ENCODE measurements around the gene NDST1.

NDST1 gene

GRCh38 chr5:150521939-150522503, 14.1 kb downstream of the NDST1 start:
- in situ Hi-C loops (cut with MboI; ENCODE audit: low sequenced_read_pairs) = no loop called here

- in situ Hi-C loops (cut with MboI; ENCODE audit: low sequenced_read_pairs) = no loop called here
These were observed 14.8 kb downstream of the NDST1 start for GRCh38 chr5:150522504-150523414.

- in situ Hi-C loops (cut with MboI; ENCODE audit: low sequenced_read_pairs) = no loop called here
These were observed 15.8 kb downstream of the NDST1 start for GRCh38 chr5:150523472-150524350.

DNA sequence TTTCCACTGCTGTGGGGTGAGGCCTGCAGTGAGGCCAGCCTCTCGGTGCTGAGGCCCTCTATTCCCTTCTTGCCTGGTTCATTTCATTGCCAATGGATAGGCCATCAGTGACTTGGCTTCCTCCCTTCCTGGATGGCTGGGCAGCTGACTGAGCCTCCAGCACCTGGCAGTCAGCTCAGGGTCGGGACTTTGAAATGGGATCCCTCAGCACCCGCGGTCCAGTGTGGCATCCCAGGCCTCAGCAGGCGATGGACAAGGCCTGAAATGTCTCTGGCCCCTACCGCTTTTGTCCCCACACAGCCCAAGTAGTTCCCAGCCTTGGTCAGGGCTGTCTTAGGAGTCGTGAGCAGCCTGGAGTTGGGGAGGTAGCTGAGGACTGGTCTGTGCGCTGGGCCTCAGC, 17.2 kb downstream of the NDST1 start:
- in situ Hi-C loops (cut with MboI; ENCODE audit: low sequenced_read_pairs) = no loop called here

- in situ Hi-C loops (cut with MboI; ENCODE audit: low sequenced_read_pairs) = no loop called here
These were observed 17.9 kb downstream of the NDST1 start for GRCh38 chr5:150525781-150526180.

- in situ Hi-C loops (cut with MboI; ENCODE audit: low sequenced_read_pairs) = no loop called here
These were observed 19.1 kb downstream of the NDST1 start for GRCh38 chr5:150527038-150527437.

DNA sequence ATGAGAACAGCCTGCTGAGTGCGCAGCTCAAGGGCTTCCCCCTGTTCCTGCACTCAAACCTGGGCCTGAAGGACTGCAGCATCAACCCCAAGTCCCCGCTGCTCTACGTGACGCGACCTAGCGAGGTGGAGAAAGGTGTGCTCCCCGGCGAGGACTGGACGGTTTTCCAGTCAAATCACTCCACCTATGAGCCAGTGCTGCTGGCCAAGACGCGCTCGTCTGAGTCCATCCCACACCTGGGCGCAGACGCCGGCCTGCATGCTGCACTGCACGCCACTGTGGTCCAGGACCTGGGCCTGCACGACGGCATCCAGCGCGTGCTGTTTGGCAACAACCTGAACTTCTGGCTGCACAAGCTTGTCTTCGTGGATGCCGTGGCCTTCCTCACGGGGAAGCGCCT, 19.9 kb downstream of the NDST1 start:
- in situ Hi-C loops (cut with MboI; ENCODE audit: low sequenced_read_pairs) = no loop called here

DNA sequence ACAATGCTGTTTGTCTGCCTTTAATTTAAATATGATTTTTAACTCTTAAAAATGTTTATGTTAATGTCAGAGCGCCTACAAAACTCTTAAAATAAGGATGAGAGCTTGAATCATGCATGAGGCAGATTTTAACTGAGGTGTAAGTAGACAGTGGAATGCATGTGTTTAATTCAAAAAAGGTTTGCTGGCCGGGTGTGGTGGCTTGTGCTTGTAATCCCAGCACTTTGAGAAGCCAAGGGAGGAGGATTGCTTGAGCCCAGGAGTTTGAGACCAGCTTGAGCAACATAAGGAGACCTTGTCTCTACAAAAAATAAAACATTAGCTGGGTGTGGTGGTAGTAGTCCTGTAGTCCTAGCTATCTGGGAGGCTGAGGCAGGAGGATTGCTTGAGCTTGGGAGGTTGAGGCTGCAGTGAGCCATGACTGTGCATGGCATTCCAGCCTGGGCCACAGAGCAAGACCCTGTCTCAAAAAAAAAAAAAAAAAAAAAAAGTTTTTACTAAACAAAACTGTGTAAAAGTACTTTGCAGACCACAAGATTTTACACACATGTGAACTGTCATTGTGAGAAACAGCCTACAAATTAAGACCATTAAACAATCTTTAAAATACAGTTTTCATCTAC, 21.1 kb downstream of the NDST1 start:
- in situ Hi-C loops (cut with MboI; ENCODE audit: low sequenced_read_pairs) = no loop called here

GRCh38 chr5:150529555-150529954, 21.6 kb downstream of the NDST1 start:
- in situ Hi-C loops (cut with MboI; ENCODE audit: low sequenced_read_pairs) = no loop called here

DNA sequence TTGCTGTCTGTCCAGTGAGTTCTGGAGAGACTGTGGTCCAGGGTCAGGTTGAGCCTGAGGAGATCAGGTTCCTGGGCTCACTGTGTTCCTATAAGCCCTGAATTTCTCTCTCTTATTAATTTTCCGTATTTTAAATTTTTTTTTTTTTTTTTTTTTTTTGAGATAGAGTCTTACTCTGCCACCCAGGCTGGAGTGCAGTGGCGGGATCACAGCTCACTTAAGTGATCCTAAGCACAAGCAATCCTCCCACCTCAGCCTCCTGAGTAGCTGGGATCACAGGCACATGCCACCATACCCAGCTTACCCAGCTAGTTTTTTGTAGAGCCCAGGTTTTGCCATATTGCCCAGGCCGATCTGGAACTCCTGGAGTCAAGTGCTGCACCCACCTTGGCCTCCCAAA, 22.5 kb downstream of the NDST1 start:
- in situ Hi-C loops (cut with MboI; ENCODE audit: low sequenced_read_pairs) = no loop called here

- in situ Hi-C loops (cut with MboI; ENCODE audit: low sequenced_read_pairs) = no loop called here
These were observed 23.1 kb downstream of the NDST1 start for GRCh38 chr5:150530951-150531588.

- in situ Hi-C loops (cut with MboI; ENCODE audit: low sequenced_read_pairs) = no loop called here
These were observed 23.8 kb downstream of the NDST1 start for GRCh38 chr5:150531686-150532085.

- in situ Hi-C loops (cut with MboI; ENCODE audit: low sequenced_read_pairs) = no loop called here
These were observed 24.2 kb downstream of the NDST1 start for GRCh38 chr5:150532151-150532550.

DNA sequence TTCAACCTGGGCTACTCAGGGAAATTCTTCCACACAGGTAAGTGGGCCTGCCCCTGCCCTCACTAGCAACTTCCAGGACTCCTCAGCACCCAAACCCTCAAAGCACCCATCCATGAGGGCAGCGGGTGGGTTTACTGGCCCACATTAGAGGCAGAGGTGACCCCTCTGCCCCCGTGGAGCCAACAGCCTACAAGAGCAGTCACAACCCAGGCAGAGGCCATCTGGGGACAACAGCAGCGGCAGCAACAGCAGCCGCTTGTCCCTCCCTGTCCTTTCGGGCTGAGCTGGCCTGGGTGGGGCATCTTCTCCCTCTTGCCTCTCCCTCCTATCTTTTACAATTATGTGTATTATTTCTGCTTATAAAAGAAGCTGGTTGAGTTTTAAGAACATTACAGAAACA, 25.1 kb downstream of the NDST1 start:
- in situ Hi-C loops (cut with MboI; ENCODE audit: low sequenced_read_pairs) = no loop called here

DNA sequence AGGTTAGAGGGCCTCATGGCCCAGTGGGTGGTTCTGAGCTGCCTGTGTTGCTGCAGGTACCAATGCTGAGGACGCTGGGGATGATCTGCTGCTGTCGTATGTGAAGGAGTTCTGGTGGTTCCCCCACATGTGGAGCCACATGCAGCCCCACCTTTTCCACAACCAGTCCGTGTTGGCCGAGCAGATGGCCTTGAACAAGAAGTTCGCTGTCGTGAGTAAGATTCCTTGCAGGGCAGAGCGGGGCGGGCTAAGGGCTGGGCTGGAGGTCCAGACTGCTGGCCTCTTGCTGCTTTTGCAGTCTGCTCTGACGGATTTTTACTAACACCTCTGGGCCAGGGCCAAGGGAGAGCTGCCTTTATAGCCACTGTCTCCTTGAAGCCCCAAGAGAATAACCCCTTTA, 26.9 kb downstream of the NDST1 start:
- in situ Hi-C loops (cut with MboI; ENCODE audit: low sequenced_read_pairs) = no loop called here

GRCh38 chr5:150535611-150536010, 27.7 kb downstream of the NDST1 start:
- in situ Hi-C loops (cut with MboI; ENCODE audit: low sequenced_read_pairs) = no loop called here

GRCh38 chr5:150538007-150538917, 30.3 kb downstream of the NDST1 start:
- in situ Hi-C loops (cut with MboI; ENCODE audit: low sequenced_read_pairs) = no loop called here

DNA sequence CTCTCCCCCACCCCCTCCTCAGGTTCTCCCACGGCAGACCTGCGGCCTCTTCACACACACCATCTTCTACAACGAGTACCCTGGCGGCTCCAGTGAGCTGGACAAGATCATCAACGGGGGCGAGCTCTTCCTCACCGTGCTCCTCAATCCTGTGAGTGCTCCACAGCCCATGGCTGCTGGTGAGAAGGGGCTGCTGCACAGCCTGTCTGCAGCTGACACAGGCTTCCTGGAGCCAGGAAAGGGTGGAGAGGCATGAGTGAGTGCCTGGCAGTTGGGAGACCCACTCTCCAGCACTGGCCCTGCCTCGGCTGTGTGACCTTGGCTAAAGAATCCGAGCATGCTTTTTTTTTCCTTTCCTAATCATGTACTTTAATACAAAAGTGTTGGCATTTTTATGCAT, 31.3 kb downstream of the NDST1 start:
- in situ Hi-C loops (cut with MboI; ENCODE audit: low sequenced_read_pairs) = no loop called here

DNA sequence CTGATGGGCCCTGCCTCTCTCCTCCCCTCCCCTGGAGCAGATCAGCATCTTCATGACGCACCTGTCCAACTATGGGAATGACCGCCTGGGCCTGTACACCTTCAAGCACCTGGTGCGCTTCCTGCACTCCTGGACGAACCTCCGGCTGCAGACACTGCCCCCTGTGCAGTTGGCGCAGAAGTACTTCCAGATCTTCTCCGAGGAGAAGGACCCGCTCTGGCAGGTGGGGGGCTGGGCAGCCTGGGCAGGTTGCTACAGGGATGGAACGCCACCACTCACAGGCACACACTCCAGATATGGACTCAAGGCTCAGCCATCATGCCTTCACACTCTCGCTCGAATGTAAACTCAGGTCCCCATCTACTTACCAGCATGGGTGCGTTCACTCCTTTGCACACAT, 32.1 kb downstream of the NDST1 start:
- in situ Hi-C loops (cut with MboI; ENCODE audit: low sequenced_read_pairs) = loop anchor here (10.0 kb wide), 1 partner anchor 75 kb away; no protein-coding TSS in a partner anchor

All from HL-60/S4 treated with phorbol 12-myristate 13-acetate at 8.2 ng/mL for 4 days and 3 days (cell line).